ENCODE data around the gene CYB561D1. TPM values are rescaled to one million over a fixed set of nuclear protein-coding genes. Genes with fewer than 3 reads are reported as not detected.

CYB561D1 gene
- total RNA-seq, 1 donor from 2014 or later, result 4.9 TPM

- no peak for FAIRE-seq
- no peak for DNase-seq (ENCODE audit: low spot score in 2 of 2)
These were observed 5.2 kb downstream of the CYB561D1 start for GRCh38 chr1:109499081-109499480.

GRCh38 chr1:109499661-109500536 is 6.0 kb downstream of the CYB561D1 start:
- no peak for FAIRE-seq
- DNase-seq (ENCODE audit: low spot score in 2 of 2), result no peak

GRCh38 chr1:109500941-109501381 is 7.1 kb downstream of the CYB561D1 start:
- DNase-seq (ENCODE audit: low spot score in 2 of 2) (no peak), FAIRE-seq (no peak)

- no peak for DNase-seq (ENCODE audit: low spot score in 2 of 2)
- no peak for FAIRE-seq
These were observed 7.9 kb downstream of the CYB561D1 start for GRCh38 chr1:109501644-109502363.

GRCh38 chr1:109502364-109502851 is 8.5 kb downstream of the CYB561D1 start:
- FAIRE-seq, result no peak
- DNase-seq (ENCODE audit: low spot score in 2 of 2), result no peak

- FAIRE-seq, result no peak
- no peak for DNase-seq (ENCODE audit: low spot score in 2 of 2)
These were observed 10.0 kb downstream of the CYB561D1 start for GRCh38 chr1:109503935-109504334.

- FAIRE-seq, result no peak
- no peak for DNase-seq (ENCODE audit: low spot score in 2 of 2)
These were observed 11.1 kb downstream of the CYB561D1 start for GRCh38 chr1:109504974-109505373.

- DNase-seq (ENCODE audit: low spot score in 2 of 2), result no peak
- FAIRE-seq, result no peak
These were observed 14.3 kb downstream of the CYB561D1 start for GRCh38 chr1:109508001-109508872.

- FAIRE-seq, result no peak
- DNase-seq (ENCODE audit: low spot score in 2 of 2), result no peak
These were observed 14.9 kb downstream of the CYB561D1 start for GRCh38 chr1:109508873-109509175.

- no peak for FAIRE-seq
These were observed 15.6 kb downstream of the CYB561D1 start, which contains the start of gene AMIGO1 for GRCh38 chr1:109509176-109510134. TSS of gene AMIGO1 (minus strand) at chr1:109509727. CDS start at chr1:109508912, 815 bp downstream.

GRCh38 chr1:109513110-109513710 is 19.3 kb downstream of the CYB561D1 start:
- FAIRE-seq, result no peak
- DNase-seq (ENCODE audit: low spot score in 2 of 2), result no peak

More at GRCh38 chr1:109509176-109510134, 15.6 kb downstream of the CYB561D1 start, which contains the start of gene AMIGO1:
- peak; percentile 87 to 90 for DNase-seq (ENCODE audit: low spot score in 2 of 2)

- FAIRE-seq (no peak), DNase-seq (ENCODE audit: low spot score in 2 of 2) (no peak)
These were observed 21.0 kb downstream of the CYB561D1 start for GRCh38 chr1:109514846-109515245.

- DNase-seq (ENCODE audit: low spot score in 2 of 2), result no peak
- FAIRE-seq, result no peak
These were observed 23.0 kb downstream of the CYB561D1 start for GRCh38 chr1:109516872-109517271.

- DNase-seq (ENCODE audit: low spot score in 2 of 2), result no peak
- no peak for FAIRE-seq
These were observed 23.4 kb downstream of the CYB561D1 start for GRCh38 chr1:109517337-109517736.

- DNase-seq (ENCODE audit: low spot score in 2 of 2), result no peak
These were observed 27.4 kb downstream of the CYB561D1 start for GRCh38 chr1:109521002-109521951.

GRCh38 chr1:109522026-109522425 is 28.1 kb downstream of the CYB561D1 start:
- no peak for DNase-seq (ENCODE audit: low spot score in 2 of 2)
- no peak for FAIRE-seq

More at GRCh38 chr1:109521002-109521951, 27.4 kb downstream of the CYB561D1 start:
- no peak for FAIRE-seq

- FAIRE-seq (no peak), DNase-seq (ENCODE audit: low spot score in 2 of 2) (no peak)
These were observed 29.8 kb downstream of the CYB561D1 start for GRCh38 chr1:109523706-109524105.

Measured in frontal cortex (tissue), 4 donors.